Measurements from ENCODE around the gene MAD2L2. TPM values are rescaled to one million over a fixed set of nuclear protein-coding genes. Genes with fewer than 3 reads are reported as not detected.

MAD2L2 gene
- total RNA-seq, result 10 to 100 TPM; 20.3 to 38.8 (median 28.0) TPM

DNA sequence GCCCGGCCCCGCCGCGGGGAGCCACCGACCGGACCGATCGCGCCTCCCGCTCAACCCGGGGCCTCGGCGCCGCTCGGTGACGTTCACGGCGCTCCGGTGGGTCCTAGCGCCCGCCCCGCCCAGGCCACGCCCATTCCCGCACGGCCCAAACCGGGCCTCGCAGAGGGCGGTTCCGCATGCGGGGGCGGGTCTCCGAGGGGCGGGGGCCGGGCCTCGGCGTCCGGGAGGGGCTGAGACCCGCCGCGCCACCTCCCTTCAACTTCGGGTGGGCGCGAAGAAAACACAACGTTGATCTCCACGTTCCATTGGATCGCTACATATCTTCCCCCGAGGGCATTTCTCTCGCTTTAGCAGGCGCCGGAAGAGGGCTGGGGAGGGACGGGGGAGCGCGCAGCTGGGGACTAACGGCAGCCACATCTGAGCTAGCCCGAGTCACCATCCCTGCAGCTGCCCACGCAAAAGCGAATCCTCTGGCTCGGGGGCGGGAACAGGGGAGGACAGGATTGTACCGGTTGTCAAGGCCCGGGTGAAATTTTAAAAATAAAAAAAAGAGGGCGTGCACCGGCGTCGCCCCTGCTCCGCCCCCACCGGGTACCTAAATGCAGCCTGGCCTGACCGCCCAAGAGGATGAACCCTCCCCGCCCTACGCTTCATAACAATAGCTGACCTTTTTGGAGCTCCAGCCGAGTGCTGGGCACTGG is at the start of gene MAD2L2:
TSS of gene MAD2L2 (minus strand) at position 78 of the 701 bp plus-strand sequence. CDS start 547 bp downstream, outside the sequence.
- DNase-seq (peak; percentile 90 to 99), ATAC-seq (ENCODE audit: low FRiP score in 2 of 2) (peak; percentile 96 to 99)
- Histone ChIP-seq H3K27ac (peak within 1 kb of the TSS; percentile 83 to 93 (median 84)), H3K36me3 (peaks cover 0 to 13% (median 7%) of the 10 kb centered on the region in 4 donors), H3K4me3 (peak within 1 kb of the TSS; percentile 33 to 88 (median 76)), H3K9me3 (no peaks in the 10 kb centered on the region), H3K27me3 (no peaks in the 10 kb centered on the region), H3K4me1 (peaks cover 12 to 28% (median 15%) of the 10 kb centered on the region in 4 donors)
- TF ChIP-seq POLR2AphosphoS5 (IDR thresholded peaks at IDR 0.05) (peak; percentile 86 to 91), EP300 (IDR thresholded peaks at IDR 0.05) (no peak), POLR2A (IDR thresholded peaks at IDR 0.05) (peak in 1 of 4 donors; percentile 72)
- TF ChIP-seq, protein P1, sequence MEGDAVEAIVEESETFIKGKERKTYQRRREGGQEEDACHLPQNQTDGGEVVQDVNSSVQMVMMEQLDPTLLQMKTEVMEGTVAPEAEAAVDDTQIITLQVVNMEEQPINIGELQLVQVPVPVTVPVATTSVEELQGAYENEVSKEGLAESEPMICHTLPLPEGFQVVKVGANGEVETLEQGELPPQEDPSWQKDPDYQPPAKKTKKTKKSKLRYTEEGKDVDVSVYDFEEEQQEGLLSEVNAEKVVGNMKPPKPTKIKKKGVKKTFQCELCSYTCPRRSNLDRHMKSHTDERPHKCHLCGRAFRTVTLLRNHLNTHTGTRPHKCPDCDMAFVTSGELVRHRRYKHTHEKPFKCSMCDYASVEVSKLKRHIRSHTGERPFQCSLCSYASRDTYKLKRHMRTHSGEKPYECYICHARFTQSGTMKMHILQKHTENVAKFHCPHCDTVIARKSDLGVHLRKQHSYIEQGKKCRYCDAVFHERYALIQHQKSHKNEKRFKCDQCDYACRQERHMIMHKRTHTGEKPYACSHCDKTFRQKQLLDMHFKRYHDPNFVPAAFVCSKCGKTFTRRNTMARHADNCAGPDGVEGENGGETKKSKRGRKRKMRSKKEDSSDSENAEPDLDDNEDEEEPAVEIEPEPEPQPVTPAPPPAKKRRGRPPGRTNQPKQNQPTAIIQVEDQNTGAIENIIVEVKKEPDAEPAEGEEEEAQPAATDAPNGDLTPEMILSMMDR (IDR thresholded peaks at IDR 0.05), result peak in 1 of 6 experiments; percentile 13
- WGBS, 2 donors, result 1% methylated on average over 40 of the region's 71 CpGs; no CpG with 5 or more reads in 1 of the 2 donors

DNA sequence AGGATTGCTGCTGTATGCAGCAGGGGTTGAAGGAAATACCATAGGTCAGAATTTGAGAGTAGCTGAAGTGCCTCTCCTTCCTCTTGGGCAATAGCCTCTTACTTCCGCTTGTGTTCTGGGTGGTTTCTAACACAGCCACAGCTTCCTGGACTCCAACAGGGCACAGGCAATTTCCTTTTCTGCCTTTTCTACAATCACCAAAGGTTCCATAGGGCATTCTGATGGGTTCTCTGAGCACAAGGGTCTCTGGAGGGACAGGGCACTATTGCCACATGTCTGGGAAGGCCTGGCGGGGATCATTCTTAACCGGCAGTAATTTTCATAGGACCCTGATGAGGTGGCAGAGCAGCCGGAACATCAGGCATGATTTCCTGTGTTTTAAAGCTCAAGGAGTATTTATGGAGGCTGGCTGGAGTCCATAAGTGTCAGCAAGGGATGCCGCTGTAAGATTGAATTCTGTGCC is 49.5 kb upstream of the MAD2L2 start:
- H3K4me3 ChIP-seq, result peak overlapping the region in 2 of 4 donors; percentile 33 to 41

DNA sequence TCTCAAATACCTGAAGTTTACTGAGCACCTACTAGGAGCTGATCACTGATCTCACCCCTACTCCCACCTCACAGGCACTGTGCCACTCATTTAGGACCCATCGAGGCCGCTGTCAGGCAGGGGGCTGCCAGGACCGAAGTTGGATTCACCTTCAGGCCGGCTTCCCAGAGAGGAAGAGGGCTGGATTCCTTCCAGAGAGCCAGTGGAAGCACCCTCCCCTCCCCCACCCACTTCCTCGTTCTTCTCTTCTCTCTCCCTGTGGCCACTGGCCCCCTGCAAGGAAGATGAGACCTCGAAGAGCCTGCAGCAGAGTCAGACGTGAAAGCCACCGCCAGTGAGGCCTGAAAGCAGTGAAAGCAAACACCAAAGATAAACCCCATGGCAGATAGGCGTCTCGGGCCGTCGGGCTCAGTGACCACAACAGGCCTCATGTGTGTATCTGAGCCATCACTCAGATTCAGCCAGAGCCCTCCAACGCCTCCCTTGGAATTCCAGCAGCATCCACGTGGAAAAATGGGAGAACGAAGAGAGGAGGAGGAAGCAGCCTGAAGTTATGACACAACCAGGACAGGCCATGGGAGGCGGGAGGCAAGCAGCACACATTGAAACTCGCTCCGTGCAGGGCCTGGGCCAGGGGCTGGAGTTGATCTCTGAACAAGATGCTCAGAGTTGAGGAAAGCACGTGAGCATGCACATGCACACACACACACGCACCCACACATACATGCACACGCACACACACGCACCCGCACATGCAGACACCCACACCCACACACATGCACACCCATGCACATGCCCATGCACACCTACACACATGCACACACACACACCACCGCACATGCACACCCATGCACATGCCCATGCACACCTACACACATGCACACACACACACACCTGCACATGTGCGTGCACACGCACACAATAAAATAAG is 48.8 kb upstream of the MAD2L2 start:
- Histone ChIP-seq H3K36me3 (no peaks in the 10 kb centered on the region), H3K4me1 (peaks cover 39 to 47% (median 43%) of the 10 kb centered on the region in 4 donors), H3K27me3 (no peaks in the 10 kb centered on the region), H3K4me3 (peak overlapping the region in 1 of 4 donors; percentile 41), H3K27ac (peak overlapping the region; percentile 39 to 96 (median 82)), H3K9me3 (no peaks in the 10 kb centered on the region)
- TF ChIP-seq POLR2AphosphoS5 (IDR thresholded peaks at IDR 0.05) (no peak), EP300 (IDR thresholded peaks at IDR 0.05) (no peak), POLR2A (IDR thresholded peaks at IDR 0.05) (no peak)
- TF ChIP-seq, protein P1 (IDR thresholded peaks at IDR 0.05), result no peak
- ATAC-seq (ENCODE audit: low FRiP score in 2 of 2) (peak in 1 of 2 donors; percentile 12), DNase-seq (peak in 1 of 2 donors; percentile 45)
- 32 to 41% methylated on average over 24 to 26 of the region's 26 CpGs for WGBS, 2 donors

More for the DNA sequence above, 49.5 kb upstream of the MAD2L2 start:
- peak in 1 of 4 donors; percentile 38 for TF ChIP-seq EP300 (IDR thresholded peaks at IDR 0.05)
- TF ChIP-seq, protein P1 (IDR thresholded peaks at IDR 0.05), result peak in 1 of 6 experiments; percentile 9
- TF ChIP-seq POLR2A (IDR thresholded peaks at IDR 0.05), result peak in 1 of 4 donors; percentile 36
- TF ChIP-seq POLR2AphosphoS5 (IDR thresholded peaks at IDR 0.05), result peak; percentile 77 to 80
- DNase-seq, result peak in 1 of 2 donors; percentile 83
- Histone ChIP-seq H3K36me3 (no peaks in the 10 kb centered on the region), H3K27ac (peak overlapping the region; percentile 78 to 96 (median 84)), H3K27me3 (no peaks in the 10 kb centered on the region), H3K9me3 (no peaks in the 10 kb centered on the region), H3K4me1 (peaks cover 44 to 54% (median 49%) of the 10 kb centered on the region in 4 donors)
- 0 to 8% methylated on average over 4 to 5 of the region's 5 CpGs for WGBS, 2 donors
- ATAC-seq (ENCODE audit: low FRiP score in 2 of 2), result peak; percentile 77 to 89

DNA sequence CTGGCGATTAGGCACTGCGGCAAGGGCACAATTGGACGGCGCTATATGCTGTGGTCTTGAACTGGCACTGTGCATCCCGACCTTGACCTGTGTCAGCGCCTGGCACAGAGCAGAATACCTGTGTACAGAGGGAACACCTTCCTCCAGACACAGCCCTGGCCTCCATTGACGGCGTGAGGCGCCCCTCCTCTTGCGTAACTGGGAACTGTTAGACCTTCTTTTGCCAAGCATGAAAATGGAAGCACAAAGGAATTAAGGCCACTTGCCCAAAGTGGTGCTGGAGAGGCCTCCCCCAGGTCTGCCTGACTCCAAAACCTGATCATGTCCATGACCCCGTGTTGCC is 48.2 kb upstream of the MAD2L2 start:
- Histone ChIP-seq H3K9me3 (no peaks in the 10 kb centered on the region), H3K27me3 (no peaks in the 10 kb centered on the region), H3K4me1 (peaks cover 39 to 45% (median 43%) of the 10 kb centered on the region in 4 donors), H3K27ac (peak overlapping the region; percentile 39 to 86 (median 76)), H3K36me3 (no peaks in the 10 kb centered on the region), H3K4me3 (no peak overlapping the region)
- no peak for ATAC-seq (ENCODE audit: low FRiP score in 2 of 2)
- TF ChIP-seq EP300 (IDR thresholded peaks at IDR 0.05) (no peak), POLR2AphosphoS5 (IDR thresholded peaks at IDR 0.05) (no peak), POLR2A (IDR thresholded peaks at IDR 0.05) (no peak)
- TF ChIP-seq, protein P1 (IDR thresholded peaks at IDR 0.05), result no peak
- no peak for DNase-seq
- 78 to 80% methylated on average over 2 to 11 of the region's 11 CpGs for WGBS, 2 donors

Measured in upper lobe of left lung (tissue), 6 donors.